Liver (tissue), 9 donors: ENCODE results near the gene STAMBPL1. TPM values are rescaled to one million over a fixed set of nuclear protein-coding genes. Genes with fewer than 3 reads are reported as not detected.

Source experiments
- DNase-seq: peaks from one replicate; pipeline ENCODE4 v3.0.0-alpha.2; 2017; ENCODE audit warnings: low spot score
- H3K27ac ChIP-seq, 2 donors: one replicate each; pipeline ENCODE4 v1.7.0; 2013; ENCODE audit warnings: inconsistent platforms in 2 of 2, low read length in 2 of 2, control low read depth in 1 of 2, low read depth in 1 of 2, mild to moderate bottlenecking in 1 of 2
- H3K27me3 ChIP-seq, 4 donors: one replicate each; pipeline versions ENCODE4 v1.6.1 to v1.7.0; 2013; ENCODE audit warnings: low read length in 3 of 4, inconsistent platforms in 1 of 4, mild to moderate bottlenecking in 1 of 4, moderate library complexity in 1 of 4; ENCODE audit not compliant: control insufficient read depth in 4 of 4, insufficient read depth in 4 of 4
- H3K36me3 ChIP-seq, 4 donors: one replicate each; pipeline versions ENCODE4 v1.6.1 to v1.7.0; 2013; ENCODE audit warnings: low read length in 3 of 4, mild to moderate bottlenecking in 3 of 4, low read depth in 1 of 4, moderate library complexity in 1 of 4; ENCODE audit not compliant: control insufficient read depth in 4 of 4, insufficient read depth in 3 of 4
- H3K4me1 ChIP-seq, 4 donors: one replicate each; pipeline versions ENCODE4 v1.6.1 to v1.7.0; 2013; ENCODE audit warnings: low read length in 3 of 4, mild to moderate bottlenecking in 3 of 4, moderate library complexity in 1 of 4; ENCODE audit not compliant: control insufficient read depth in 4 of 4, insufficient read depth in 4 of 4
- H3K4me3 ChIP-seq, 3 donors: one replicate each; pipeline versions ENCODE4 v1.6.1 to v1.7.0; 2013; ENCODE audit warnings: low read length in 3 of 3, control low read depth in 1 of 3, low read depth in 1 of 3, mild to moderate bottlenecking in 1 of 3
- H3K9ac ChIP-seq, 2 donors: one replicate each; pipeline ENCODE4 v1.7.0; 2013; ENCODE audit warnings: low read length in 2 of 2, mild to moderate bottlenecking in 2 of 2, moderate library complexity in 2 of 2, control low read depth in 1 of 2, low read depth in 1 of 2
- H3K9me3 ChIP-seq, 4 donors: one replicate each; pipeline versions ENCODE4 v1.6.1 to v1.7.0; 2013; ENCODE audit warnings: low read length in 3 of 4; ENCODE audit not compliant: control insufficient read depth in 4 of 4
- FOXA1 ChIP-seq: IDR thresholded peaks from 2 replicates; pipeline ENCODE4 v1.6.1; 2016; ENCODE audit warnings: antibody characterized with exemption
- FOXA2 ChIP-seq: IDR thresholded peaks from 2 replicates; pipeline ENCODE4 v1.6.1; 2016; ENCODE audit warnings: antibody characterized with exemption
- GABPA ChIP-seq, 2 donors: IDR thresholded peaks in 1 of 2; conservative IDR thresholded peaks in 1 of 2; 2 replicates each; pipeline ENCODE4 v1.6.1; 2016; ENCODE audit warnings: antibody characterized with exemption in 2 of 2, mild to moderate bottlenecking in 1 of 2, moderate library complexity in 1 of 2
- JUND ChIP-seq, 2 donors: IDR thresholded peaks; 2 replicates each; pipeline ENCODE4 v1.6.1; 2016; ENCODE audit warnings: antibody characterized with exemption in 2 of 2
- NR2F2 ChIP-seq: IDR thresholded peaks from 2 replicates; pipeline ENCODE4 v1.6.1; 2016; ENCODE audit warnings: antibody characterized with exemption
- RAD21 ChIP-seq, 2 donors: IDR thresholded peaks; 2 replicates each; pipeline ENCODE4 v1.6.1; 2016; ENCODE audit warnings: antibody characterized with exemption in 2 of 2, mild to moderate bottlenecking in 2 of 2
- RXRA ChIP-seq, 2 donors: IDR thresholded peaks; 2 replicates each; pipeline ENCODE4 v1.6.1; 2017 to 2018; ENCODE audit warnings: antibody characterized with exemption in 2 of 2, mild to moderate bottlenecking in 1 of 2
- SP1 ChIP-seq: IDR thresholded peaks from 2 replicates; pipeline ENCODE4 v1.6.1; 2018; ENCODE audit warnings: antibody characterized with exemption, mild to moderate bottlenecking
- TAF1 ChIP-seq: conservative IDR thresholded peaks from 2 replicates; pipeline ENCODE4 v1.6.1; 2016; ENCODE audit warnings: antibody characterized with exemption, mild to moderate bottlenecking
- YY1 ChIP-seq: IDR thresholded peaks from 2 replicates; pipeline ENCODE4 v1.6.1; 2016; ENCODE audit warnings: antibody characterized with exemption, mild to moderate bottlenecking
- WGBS: extraction: QIAGEN DNeasy Blood & Tissue Kit; methylation state at CpG from one replicate; pipeline ENCODE4 v1.1.7; 2013; 5-methylcytosine and 5-hydroxymethylcytosine counted together
- polyA plus RNA-seq, 2 donors: library from polyadenylated mRNA; stranded (reverse) in 1 of 2; unstranded in 1 of 2; fragments of 200-250 nt in 1 of 2; fragments of >200 nt in 1 of 2; fragmentation: Nextera tagmentation in 1 of 2; extraction: Ambion mirVana in 1 of 2; gene quantifications; one replicate each; pipeline versions ENCODE4 v1.2.1 to v1.2.3, GENCODE V29; 2013 to 2015
- total RNA-seq, 2 donors: library from RNA; depleted of rRNA; stranded (reverse); fragments of >200 nt; gene quantifications; one replicate each; pipeline ENCODE4 v1.2.3, GENCODE V29; 2014
- TF ChIP-seq, protein P1 (sequence below): IDR thresholded peaks from 2 replicates; pipeline ENCODE4 v1.6.1; 2016; ENCODE audit warnings: antibody characterized with exemption
- TF ChIP-seq, protein P2 (sequence below): IDR thresholded peaks from 2 replicates; pipeline ENCODE4 v1.6.1; 2016; ENCODE audit warnings: antibody characterized with exemption
- TF ChIP-seq, protein P3 (sequence below): fragments of 150-350 bp; IDR thresholded peaks from 2 replicates; pipeline ENCODE4 v1.5.1; 2017; ENCODE audit warnings: improper control_type of control experiment, low read depth, low read length; ENCODE audit not compliant: missing input control
- TF ChIP-seq, protein P4 (sequence below): IDR thresholded peaks from 2 replicates; pipeline ENCODE4 v1.6.1; 2016; ENCODE audit warnings: antibody characterized with exemption, mild to moderate bottlenecking
- TF ChIP-seq, protein P5 (sequence below): IDR thresholded peaks from 2 replicates; pipeline ENCODE4 v1.6.1; 2016; ENCODE audit warnings: antibody characterized with exemption
- donor health status: healthy.
- donor health status: healthy.
- donor health status: healthy.
- donor health status: healthy.
- donor health status: healthy.

Gene STAMBPL1
- total and polyA plus RNA-seq, 4 donors = 1.3 to 8.0 (median 3.7) TPM

DNA sequence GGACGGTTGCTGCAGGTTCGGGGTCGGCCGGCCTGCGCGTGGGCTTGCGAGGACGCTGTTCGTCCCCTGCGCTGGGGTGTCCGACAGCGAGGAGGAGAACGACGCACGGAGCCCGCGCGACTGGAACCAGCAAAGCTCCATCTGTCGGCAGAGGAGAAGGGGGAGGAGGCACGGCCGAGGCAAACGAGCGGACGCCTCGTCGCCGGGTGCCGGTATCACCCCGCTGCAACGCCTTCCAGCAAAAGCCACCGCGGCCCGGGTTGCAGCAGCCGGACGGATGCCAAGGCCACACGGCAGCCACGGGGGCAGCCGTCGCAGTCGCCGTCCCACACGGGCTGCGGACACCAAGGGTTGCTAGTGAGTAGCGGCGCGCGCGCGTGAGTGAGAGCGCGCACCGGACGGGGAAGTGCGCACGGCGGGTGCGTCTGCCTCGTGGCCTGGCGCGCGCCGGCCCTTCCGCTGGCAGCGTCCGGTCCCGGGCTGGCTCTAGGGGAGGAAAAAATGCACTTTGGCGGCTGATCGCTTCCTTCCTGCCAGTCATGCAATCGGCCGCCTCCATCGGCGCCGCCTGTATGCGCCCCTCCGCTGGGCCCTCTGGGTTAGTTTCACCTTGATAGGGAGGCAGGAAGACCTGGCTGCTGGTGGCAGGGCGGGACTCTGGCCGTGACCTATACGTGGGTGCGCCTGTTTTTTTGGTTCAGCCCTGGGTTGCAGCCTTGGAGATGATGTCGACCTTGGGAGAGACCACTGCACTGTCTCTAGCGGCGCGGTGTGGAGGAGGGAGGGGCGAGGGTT lies 434 bp downstream of the STAMBPL1 start (continued):
- TF ChIP-seq, protein P1, sequence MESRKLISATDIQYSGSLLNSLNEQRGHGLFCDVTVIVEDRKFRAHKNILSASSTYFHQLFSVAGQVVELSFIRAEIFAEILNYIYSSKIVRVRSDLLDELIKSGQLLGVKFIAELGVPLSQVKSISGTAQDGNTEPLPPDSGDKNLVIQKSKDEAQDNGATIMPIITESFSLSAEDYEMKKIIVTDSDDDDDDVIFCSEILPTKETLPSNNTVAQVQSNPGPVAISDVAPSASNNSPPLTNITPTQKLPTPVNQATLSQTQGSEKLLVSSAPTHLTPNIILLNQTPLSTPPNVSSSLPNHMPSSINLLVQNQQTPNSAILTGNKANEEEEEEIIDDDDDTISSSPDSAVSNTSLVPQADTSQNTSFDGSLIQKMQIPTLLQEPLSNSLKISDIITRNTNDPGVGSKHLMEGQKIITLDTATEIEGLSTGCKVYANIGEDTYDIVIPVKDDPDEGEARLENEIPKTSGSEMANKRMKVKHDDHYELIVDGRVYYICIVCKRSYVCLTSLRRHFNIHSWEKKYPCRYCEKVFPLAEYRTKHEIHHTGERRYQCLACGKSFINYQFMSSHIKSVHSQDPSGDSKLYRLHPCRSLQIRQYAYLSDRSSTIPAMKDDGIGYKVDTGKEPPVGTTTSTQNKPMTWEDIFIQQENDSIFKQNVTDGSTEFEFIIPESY = no peak
- no peak for TF ChIP-seq FOXA2
- TF ChIP-seq FOXA1 = no peak
- TF ChIP-seq, protein P2, sequence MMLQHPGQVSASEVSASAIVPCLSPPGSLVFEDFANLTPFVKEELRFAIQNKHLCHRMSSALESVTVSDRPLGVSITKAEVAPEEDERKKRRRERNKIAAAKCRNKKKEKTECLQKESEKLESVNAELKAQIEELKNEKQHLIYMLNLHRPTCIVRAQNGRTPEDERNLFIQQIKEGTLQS = no peak

DNA sequence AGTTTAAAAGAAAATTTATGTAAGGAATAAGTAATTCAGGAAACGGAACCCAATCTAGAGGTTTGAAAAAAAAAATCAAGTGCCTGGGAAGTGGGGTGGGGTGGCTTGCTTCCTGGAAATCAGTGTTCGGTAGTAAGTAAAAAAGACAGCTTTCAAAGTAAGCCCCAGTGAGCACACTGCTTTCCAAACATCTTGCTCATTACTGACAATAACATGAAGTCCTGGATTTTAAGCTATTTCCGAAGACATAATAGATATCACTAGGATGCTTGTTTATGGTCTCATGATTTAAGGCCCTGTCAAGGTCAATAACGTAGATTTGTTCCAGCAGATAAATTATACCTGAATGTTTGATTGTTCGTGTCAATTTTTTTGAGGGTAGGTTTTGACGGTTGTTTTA lies 1.3 kb downstream of the STAMBPL1 start:
- no peak for DNase-seq
- Histone ChIP-seq H3K9me3 (no peaks in the 10 kb centered on the region), H3K4me1 (peaks cover 0 to 12% (median 8%) of the 10 kb centered on the region in 4 donors), H3K36me3 (no peaks in the 10 kb centered on the region), H3K4me3 (peak overlapping the region in 2 of 3 donors; percentile 90 to 94), H3K27ac (peak overlapping the region; percentile 94 to 96), H3K9ac (peak overlapping the region in 1 of 2 donors; percentile 68), H3K27me3 (no peaks in the 10 kb centered on the region)
- WGBS = 66% methylated on average over 6 of the region's 6 CpGs
- no peak for TF ChIP-seq RXRA (IDR thresholded peaks at IDR 0.05)
- TF ChIP-seq SP1 = no peak
- TF ChIP-seq GABPA (IDR thresholded peaks at IDR 0.05 in 1 of 2, conservative IDR thresholded peaks at IDR 0.05 in 1 of 2) = no peak
- TF ChIP-seq, protein P3, sequence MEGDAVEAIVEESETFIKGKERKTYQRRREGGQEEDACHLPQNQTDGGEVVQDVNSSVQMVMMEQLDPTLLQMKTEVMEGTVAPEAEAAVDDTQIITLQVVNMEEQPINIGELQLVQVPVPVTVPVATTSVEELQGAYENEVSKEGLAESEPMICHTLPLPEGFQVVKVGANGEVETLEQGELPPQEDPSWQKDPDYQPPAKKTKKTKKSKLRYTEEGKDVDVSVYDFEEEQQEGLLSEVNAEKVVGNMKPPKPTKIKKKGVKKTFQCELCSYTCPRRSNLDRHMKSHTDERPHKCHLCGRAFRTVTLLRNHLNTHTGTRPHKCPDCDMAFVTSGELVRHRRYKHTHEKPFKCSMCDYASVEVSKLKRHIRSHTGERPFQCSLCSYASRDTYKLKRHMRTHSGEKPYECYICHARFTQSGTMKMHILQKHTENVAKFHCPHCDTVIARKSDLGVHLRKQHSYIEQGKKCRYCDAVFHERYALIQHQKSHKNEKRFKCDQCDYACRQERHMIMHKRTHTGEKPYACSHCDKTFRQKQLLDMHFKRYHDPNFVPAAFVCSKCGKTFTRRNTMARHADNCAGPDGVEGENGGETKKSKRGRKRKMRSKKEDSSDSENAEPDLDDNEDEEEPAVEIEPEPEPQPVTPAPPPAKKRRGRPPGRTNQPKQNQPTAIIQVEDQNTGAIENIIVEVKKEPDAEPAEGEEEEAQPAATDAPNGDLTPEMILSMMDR = no peak
- no peak for TF ChIP-seq YY1
- no peak for TF ChIP-seq FOXA1

DNA sequence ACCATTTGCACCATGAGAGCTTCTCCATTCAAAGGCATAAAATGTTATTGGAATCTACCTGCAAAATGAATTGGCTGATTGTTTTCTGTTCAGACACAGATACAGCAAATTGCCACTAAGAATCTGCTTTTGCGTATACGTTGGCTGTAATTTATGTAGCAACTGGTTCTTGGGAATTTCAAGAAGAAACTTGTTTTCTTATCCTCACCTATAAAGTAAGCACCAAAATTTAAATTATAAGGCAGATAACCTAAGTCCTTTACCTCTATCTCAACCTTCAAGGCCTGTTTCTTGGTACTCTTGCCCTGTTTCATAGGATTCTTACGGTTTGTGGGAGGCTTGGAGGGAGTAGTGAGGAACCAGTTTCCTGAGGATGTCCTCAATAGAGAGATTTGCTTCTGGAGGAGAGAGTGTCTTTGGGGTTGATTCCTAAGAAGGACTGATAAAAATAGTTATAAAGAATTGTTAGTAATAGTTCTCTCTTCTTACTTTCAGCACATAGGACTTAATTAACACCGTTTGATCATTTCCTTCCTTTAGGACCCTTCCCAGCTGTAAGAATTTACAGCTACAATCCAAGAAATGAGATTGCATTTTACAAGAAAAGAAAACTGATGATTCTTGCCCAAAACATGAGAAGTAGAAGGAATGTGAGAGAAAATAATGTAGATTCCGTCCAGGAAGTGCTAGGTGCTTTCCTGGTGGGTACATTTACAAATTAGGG lies 2.0 kb downstream of the STAMBPL1 start:
- H3K4me3 ChIP-seq = no peak overlapping the region
- no peak for DNase-seq
- H3K9ac ChIP-seq = no peak overlapping the region
- 75% methylated on average over 5 of the region's 5 CpGs for WGBS
- no peaks in the 10 kb centered on the region for H3K9me3 ChIP-seq
- H3K36me3 ChIP-seq = no peaks in the 10 kb centered on the region
- no peak for TF ChIP-seq FOXA1
- TF ChIP-seq SP1 = no peak
- TF ChIP-seq JUND (IDR thresholded peaks at IDR 0.05) = no peak
- TF ChIP-seq, protein P4, sequence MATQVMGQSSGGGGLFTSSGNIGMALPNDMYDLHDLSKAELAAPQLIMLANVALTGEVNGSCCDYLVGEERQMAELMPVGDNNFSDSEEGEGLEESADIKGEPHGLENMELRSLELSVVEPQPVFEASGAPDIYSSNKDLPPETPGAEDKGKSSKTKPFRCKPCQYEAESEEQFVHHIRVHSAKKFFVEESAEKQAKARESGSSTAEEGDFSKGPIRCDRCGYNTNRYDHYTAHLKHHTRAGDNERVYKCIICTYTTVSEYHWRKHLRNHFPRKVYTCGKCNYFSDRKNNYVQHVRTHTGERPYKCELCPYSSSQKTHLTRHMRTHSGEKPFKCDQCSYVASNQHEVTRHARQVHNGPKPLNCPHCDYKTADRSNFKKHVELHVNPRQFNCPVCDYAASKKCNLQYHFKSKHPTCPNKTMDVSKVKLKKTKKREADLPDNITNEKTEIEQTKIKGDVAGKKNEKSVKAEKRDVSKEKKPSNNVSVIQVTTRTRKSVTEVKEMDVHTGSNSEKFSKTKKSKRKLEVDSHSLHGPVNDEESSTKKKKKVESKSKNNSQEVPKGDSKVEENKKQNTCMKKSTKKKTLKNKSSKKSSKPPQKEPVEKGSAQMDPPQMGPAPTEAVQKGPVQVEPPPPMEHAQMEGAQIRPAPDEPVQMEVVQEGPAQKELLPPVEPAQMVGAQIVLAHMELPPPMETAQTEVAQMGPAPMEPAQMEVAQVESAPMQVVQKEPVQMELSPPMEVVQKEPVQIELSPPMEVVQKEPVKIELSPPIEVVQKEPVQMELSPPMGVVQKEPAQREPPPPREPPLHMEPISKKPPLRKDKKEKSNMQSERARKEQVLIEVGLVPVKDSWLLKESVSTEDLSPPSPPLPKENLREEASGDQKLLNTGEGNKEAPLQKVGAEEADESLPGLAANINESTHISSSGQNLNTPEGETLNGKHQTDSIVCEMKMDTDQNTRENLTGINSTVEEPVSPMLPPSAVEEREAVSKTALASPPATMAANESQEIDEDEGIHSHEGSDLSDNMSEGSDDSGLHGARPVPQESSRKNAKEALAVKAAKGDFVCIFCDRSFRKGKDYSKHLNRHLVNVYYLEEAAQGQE = no peak
- no peak for TF ChIP-seq TAF1
- TF ChIP-seq, protein P2 = no peak
- no peak for TF ChIP-seq GABPA (IDR thresholded peaks at IDR 0.05 in 1 of 2, conservative IDR thresholded peaks at IDR 0.05 in 1 of 2)
- TF ChIP-seq YY1 = no peak
- no peak for TF ChIP-seq RXRA (IDR thresholded peaks at IDR 0.05)
- TF ChIP-seq, protein P3 = no peak
- no peak for TF ChIP-seq FOXA2
- no peak for TF ChIP-seq RAD21 (IDR thresholded peaks at IDR 0.05)
- no peak for TF ChIP-seq NR2F2
- TF ChIP-seq, protein P5, sequence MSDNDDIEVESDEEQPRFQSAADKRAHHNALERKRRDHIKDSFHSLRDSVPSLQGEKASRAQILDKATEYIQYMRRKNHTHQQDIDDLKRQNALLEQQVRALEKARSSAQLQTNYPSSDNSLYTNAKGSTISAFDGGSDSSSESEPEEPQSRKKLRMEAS = no peak
- no peaks in the 10 kb centered on the region for H3K27me3 ChIP-seq
- peaks cover 0 to 12% (median 8%) of the 10 kb centered on the region in 4 donors for H3K4me1 ChIP-seq
- no peak overlapping the region for H3K27ac ChIP-seq
